Measurements from ENCODE around the gene KDM1B.
"Not testable (repeated sequence)": the region's sequence is repeated elsewhere in the genome, so short reads cannot be mapped to it uniquely, and the experiment has no call there.

Gene KDM1B

DNA sequence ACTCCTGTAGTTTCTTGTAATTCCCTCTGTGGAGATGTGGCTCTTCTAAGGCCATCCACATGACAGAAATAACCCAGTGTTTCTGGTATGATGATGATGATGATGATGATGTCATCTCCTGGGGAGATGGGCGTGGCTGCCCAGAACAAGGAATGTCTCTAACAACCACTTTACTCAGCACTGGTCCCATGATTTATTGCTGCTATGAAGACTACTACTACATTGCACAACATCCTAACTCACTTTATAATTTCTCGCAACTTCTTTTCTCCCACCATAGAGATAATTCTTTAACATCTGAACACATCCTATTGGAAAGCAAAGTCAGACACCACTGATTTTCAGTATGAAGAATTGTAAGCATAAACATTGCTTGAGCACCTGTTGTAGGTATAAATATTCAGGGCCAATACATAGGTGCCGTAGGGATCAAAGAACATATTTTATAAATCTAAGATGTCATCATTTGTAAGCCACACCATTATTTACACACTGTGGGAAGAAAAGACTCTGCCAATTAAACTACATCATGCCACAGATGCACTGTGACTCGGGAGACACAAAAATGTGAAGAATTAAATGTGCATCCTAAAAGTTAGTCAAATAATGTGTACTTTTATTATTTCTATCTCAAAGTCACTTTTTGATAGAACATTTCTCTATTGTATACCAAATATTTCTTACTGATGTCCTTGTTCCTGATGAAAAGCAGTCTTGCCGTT lies 6.8 kb upstream of the KDM1B start:
- no peak for DNase-seq

DNA sequence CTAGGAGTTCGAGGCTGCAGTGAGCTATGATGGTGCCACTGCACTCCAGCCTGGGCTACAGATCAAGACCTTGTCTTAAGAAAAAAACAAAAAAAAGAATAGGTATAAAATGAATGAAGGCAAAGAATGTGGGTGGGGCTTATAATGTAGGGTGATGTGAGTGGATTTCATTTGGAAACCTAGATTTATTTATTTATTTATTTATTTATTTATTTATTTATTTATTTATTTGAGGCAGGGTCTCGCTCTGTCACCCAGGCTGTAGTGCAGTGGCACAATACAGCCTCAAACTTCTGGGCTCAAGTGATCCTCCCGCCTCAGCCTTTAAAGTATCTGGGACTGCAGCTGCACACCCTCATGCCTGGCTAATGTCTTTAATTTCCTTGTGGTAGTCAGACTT lies 3.8 kb upstream of the KDM1B start:
- DNase-seq = not testable (repeated sequence)

DNA sequence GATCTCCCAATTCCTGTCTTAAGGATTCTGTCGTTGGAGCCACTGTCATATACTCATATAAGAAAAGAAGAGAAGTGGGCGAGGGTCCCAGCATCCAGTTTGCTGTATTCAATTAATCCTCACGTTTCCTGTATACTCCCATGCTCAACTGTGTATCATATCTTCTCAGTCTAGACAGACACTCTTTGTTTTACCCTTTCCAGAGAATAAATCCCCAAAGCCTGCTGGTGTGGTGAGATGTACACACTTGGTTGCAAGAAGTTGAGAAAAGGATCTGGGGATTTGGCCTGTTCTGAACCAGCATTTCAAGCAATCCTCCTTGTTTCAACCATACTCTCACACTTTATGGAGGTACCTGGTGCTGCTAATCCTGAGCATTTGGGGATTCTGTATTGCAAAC lies 3.4 kb upstream of the KDM1B start:
- DNase-seq = no peak

DNA sequence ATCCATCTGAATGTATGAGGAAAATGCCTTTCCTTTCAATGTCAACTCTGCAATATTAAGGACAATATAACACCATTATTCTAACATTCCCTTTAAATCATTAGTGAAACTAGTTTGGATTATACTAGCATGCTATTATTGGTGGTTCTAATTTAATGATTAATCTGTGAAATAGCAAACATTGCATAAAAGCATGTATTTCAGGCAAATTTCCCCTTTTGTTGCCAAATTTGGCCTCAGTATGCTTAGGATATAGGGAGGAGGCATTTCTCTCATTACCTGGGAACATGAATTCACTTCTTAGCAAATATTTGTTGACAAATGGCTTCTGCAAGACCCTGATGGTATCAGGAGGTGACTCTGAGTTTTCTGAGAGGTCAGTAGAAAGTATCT lies 1.9 kb upstream of the KDM1B start:
- no peak for DNase-seq

- peak; percentile 89 for DNase-seq
Observed at GRCh38 chr6:18154507-18155149, 594 bp upstream of the KDM1B start, which contains the start of gene TPMT. TPMT (minus strand) TSS chr6:18155077; CDS start chr6:18149127, 5,950 bp downstream.

DNA sequence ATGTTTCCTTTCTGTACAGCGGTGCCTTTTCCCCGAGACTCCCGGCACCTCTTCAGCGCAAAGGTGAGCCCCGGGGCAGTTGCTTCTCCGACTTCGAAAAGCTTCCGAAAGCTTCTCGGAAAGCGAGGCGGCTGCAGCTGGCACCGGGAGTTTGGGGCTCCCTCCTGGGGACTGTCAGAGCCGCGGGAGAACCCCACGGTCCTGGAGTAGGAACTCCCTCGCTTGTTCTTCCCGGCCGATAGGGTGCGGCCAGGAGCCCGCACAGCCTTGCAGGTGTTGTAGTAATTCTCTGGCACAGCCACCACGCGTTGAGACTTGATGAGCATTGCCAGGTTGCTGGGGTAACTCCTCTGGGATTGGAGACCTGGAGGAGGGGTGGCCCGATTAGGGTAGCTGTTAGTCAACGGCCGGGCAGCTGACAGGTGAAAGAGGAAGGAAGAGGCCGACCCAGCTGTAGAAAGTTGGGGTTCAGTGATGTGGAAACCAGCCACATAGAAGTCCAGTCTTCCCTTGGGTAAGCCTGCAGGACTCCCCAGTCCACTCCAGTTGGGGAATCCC lies 721 bp downstream of the KDM1B start:
- DNase-seq = no peak

DNA sequence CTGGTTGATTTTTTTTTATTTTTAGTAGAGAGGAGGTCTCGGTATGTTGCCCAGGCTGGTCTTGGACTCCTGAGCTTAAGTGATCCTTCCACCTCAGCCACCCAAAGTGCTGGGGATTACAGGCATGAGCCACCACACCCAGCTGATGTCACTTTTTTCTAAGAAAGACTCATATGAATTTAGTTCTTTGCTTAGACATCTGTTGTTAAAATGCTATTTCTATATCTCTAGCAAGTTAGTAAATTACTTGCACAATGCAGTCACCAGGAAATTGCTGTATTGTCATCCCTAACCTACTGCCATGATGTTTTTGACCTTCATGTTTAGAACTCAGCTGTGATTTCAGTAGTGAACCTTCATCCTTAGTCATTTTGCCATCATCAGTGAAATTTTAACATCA lies 5.7 kb downstream of the KDM1B start:
- DNase-seq = no peak

DNA sequence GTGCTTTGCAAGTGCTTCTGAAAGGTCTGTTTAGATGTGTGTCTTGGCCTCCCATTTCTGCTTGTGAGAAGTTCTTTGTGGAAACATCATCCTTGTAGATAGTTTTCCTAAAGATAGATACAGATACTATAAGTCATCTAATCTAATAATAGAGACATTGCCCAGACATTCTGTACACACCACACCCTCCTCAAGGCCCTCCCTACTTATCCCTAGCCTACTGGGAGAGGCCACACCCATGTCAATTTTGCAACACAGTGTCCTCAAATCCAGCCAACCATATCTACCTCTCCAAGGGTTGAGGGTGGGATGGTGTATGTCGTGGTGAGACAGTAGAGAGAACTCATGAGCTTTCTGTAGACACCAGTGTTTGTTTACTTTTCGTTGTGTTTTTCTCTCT lies 6.2 kb downstream of the KDM1B start:
- DNase-seq = no peak

DNA sequence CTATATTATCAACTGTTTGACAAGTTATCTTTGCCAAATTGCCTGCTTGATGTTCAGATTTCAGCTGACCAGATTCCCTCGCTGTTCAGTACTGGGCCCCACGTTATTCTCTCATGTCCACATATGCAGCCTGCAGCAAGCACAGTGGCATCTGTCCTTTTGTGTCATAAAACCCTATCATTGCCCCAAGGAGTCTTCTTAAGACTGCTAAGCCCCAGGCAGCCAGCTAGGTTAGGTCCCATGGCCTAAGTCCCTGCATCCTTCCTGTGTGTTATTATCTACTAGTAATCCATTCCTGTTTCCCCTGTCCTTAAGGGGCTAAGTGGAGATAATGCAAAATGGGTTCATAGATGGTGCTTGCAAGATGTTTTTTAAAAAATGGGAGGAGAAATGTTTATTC lies 7.2 kb downstream of the KDM1B start:
- no peak for DNase-seq

DNA sequence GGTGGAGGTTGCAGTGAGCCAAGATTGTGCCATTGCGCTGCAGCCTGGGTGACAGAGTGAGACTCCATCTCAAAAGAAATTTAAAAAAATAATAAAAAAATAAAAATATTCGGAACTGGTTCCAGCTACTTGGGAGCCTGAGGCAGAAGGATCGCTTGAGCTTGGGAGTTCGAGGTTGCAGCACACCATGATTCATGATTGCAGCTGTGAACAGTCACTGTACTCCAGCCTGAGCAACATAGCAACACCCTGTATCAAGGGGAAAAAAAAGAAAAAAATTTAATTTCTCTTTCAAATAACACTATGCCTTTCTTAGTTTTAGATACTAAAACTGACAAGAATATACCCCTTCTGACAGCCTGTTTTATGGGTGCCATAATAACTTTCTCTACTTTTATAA lies 10.5 kb downstream of the KDM1B start:
- DNase-seq = no peak

- DNase-seq = no peak
Observed at GRCh38 chr6:18166312-18167036, 11.3 kb downstream of the KDM1B start.

GRCh38 chr6:18168264-18168663 lies 13.0 kb downstream of the KDM1B start:
- DNase-seq = no peak

- no peak for DNase-seq
Observed at GRCh38 chr6:18171871-18172270, 16.6 kb downstream of the KDM1B start.

GRCh38 chr6:18176198-18176597 lies 21.0 kb downstream of the KDM1B start:
- not testable (repeated sequence) for DNase-seq

- no peak for DNase-seq
Observed at GRCh38 chr6:18177286-18177965, 22.2 kb downstream of the KDM1B start.

- no peak for DNase-seq
Observed at GRCh38 chr6:18178960-18179615, 23.9 kb downstream of the KDM1B start.

GRCh38 chr6:18179770-18180356 lies 24.6 kb downstream of the KDM1B start:
- no peak for DNase-seq

- DNase-seq = no peak
Observed at GRCh38 chr6:18182568-18182967, 27.3 kb downstream of the KDM1B start.

DNA sequence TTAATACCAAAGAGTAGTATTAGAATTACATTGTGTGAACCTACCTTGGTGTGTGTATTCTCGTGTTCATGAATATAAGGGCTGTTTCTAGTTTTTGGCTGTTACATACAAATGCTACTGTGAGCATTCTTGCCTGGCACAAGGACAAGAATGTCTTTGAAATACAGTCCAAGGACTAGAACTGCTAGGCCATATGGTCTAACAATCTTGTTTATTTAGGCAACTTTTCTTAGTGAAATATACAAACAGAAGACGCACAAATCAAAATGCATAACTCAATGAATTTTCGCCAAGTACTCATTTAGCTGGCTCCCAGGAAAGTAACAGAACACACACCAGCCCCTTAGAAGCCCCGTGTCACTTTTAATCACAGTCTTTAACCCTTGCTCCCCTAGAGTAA lies 28.5 kb downstream of the KDM1B start:
- DNase-seq = no peak

- DNase-seq = no peak
Observed at GRCh38 chr6:18185624-18186023, 30.4 kb downstream of the KDM1B start.

DNA sequence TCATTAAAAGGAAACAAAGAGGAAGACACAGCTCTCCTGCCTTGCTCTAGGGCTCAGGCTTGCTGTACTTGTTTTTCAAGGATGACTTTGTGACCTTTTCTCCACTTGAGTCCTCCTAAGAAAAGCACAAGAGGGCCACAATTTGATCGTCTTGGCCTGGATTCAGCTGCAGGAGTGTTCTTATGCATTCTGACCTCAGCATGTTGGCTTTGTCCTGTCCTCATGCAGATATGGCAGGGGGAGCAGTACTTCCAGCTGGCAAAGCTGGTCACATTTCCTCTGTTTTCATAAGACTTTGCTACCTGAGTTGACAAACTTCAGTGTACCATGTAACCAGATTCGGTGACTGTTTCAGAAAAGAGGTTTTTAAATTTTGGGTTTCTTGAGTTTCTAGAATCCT lies 30.8 kb downstream of the KDM1B start:
- DNase-seq = no peak

All from right kidney (tissue), 1 donor.